Neutrophil (primary cell): ENCODE data around the gene SIRT1.

Source experiments
- H3K27ac ChIP-seq: fragments of 200-600 bp; sonication (generic); 2 replicates; pipeline ENCODE4 v1.5.1; 2016; ENCODE audit warnings: mild to moderate bottlenecking, moderate library complexity
- H3K27me3 ChIP-seq: fragments of 200-600 bp; sonication (generic); 2 replicates; pipeline ENCODE4 v1.6.0; 2016; ENCODE audit warnings: mild to moderate bottlenecking
- H3K36me3 ChIP-seq: fragments of 200-600 bp; sonication (generic); 2 replicates; pipeline ENCODE4 v1.5.1; 2017
- H3K4me1 ChIP-seq, 2 experiments: fragments of 200-600 bp in 1 of 2; sonication (generic) in 1 of 2; 1 replicate in 1 of 2; 2 replicates in 1 of 2; pipeline versions ENCODE4 v1.5.1 to v1.6.1; 2013 to 2016; ENCODE audit warnings: low read depth in 1 of 2, low read length in 1 of 2, mild to moderate bottlenecking in 1 of 2, moderate library complexity in 1 of 2; ENCODE audit not compliant: control insufficient read depth in 1 of 2, insufficient read depth in 1 of 2
- H3K4me3 ChIP-seq, 2 experiments: fragments of 200-600 bp in 1 of 2; sonication (generic) in 1 of 2; 1 replicate in 1 of 2; 2 replicates in 1 of 2; pipeline ENCODE4 v1.5.1; 2013 to 2016; ENCODE audit warnings: low read depth in 1 of 2, low read length in 1 of 2, mild to moderate bottlenecking in 1 of 2, moderate library complexity in 1 of 2
- H3K9me3 ChIP-seq: fragments of 200-600 bp; sonication (generic); 2 replicates; pipeline ENCODE4 v1.5.1; 2016
- CTCF ChIP-seq: fragments of 200-600 bp; sonication (generic); IDR thresholded peaks from 2 replicates; pipeline ENCODE4 v1.5.1; 2016; ENCODE audit warnings: antibody characterized with exemption

Gene SIRT1

GRCh38 chr10:67852761-67853160, 31.7 kb upstream of the SIRT1 start:
- TF ChIP-seq CTCF = no peak
- Histone ChIP-seq H3K4me3 (no peak overlapping the region), H3K36me3 (no peaks in the 10 kb centered on the region), H3K27me3 (no peaks in the 10 kb centered on the region), H3K4me1 (peaks cover 5 to 12% of the 10 kb centered on the region in 2 experiments), H3K9me3 (no peaks in the 10 kb centered on the region), H3K27ac (no peak overlapping the region)

GRCh38 chr10:67853512-67853911, 30.9 kb upstream of the SIRT1 start:
- no peaks in the 10 kb centered on the region for H3K27me3 ChIP-seq
- no peaks in the 10 kb centered on the region for H3K36me3 ChIP-seq
- no peak overlapping the region for H3K4me3 ChIP-seq
- TF ChIP-seq CTCF = no peak
- no peaks in the 10 kb centered on the region for H3K9me3 ChIP-seq
- peaks cover 5 to 12% of the 10 kb centered on the region in 2 experiments for H3K4me1 ChIP-seq
- no peak overlapping the region for H3K27ac ChIP-seq

- no peaks in the 10 kb centered on the region for H3K27me3 ChIP-seq
- H3K4me3 ChIP-seq = no peak overlapping the region
- H3K27ac ChIP-seq = no peak overlapping the region
- no peaks in the 10 kb centered on the region for H3K9me3 ChIP-seq
- H3K4me1 ChIP-seq = peaks cover 0 to 4% of the 10 kb centered on the region in 2 experiments
- TF ChIP-seq CTCF = no peak
- no peaks in the 10 kb centered on the region for H3K36me3 ChIP-seq
Observed at GRCh38 chr10:67858971-67859370, 25.5 kb upstream of the SIRT1 start.

GRCh38 chr10:67861750-67862432, 22.6 kb upstream of the SIRT1 start:
- no peak overlapping the region for H3K27ac ChIP-seq
- TF ChIP-seq CTCF = no peak
- H3K4me3 ChIP-seq = no peak overlapping the region
- no peaks in the 10 kb centered on the region for H3K27me3 ChIP-seq
- H3K9me3 ChIP-seq = no peaks in the 10 kb centered on the region
- H3K36me3 ChIP-seq = no peaks in the 10 kb centered on the region
- H3K4me1 ChIP-seq = peaks cover 0 to 4% of the 10 kb centered on the region in 2 experiments

- Histone ChIP-seq H3K9me3 (no peaks in the 10 kb centered on the region), H3K4me1 (peaks cover 0 to 4% of the 10 kb centered on the region in 2 experiments), H3K27ac (no peak overlapping the region), H3K27me3 (no peaks in the 10 kb centered on the region), H3K36me3 (no peaks in the 10 kb centered on the region), H3K4me3 (no peak overlapping the region)
- no peak for TF ChIP-seq CTCF
Observed at GRCh38 chr10:67863094-67863493, 21.4 kb upstream of the SIRT1 start.
